Activated CD8-positive, alpha-beta T cell treated with anti-CD3 and anti-CD28 coated beads for 36 hours (primary cell): ENCODE measurements around the gene LARGE1. TPM values are rescaled to one million over a fixed set of nuclear protein-coding genes. Genes with fewer than 3 reads are reported as not detected.

Experiments
- ATAC-seq: fragments of 200-7000 bp; cut with Tn5 transposase; one replicate; pipeline ENCODE4 v1.10.0; 2021; ENCODE audit warnings: mild to moderate bottlenecking, moderate library complexity
- CTCF ChIA-PET: fragments of 350-600 bp; sonication (Branson Sonifier 250); formaldehyde crosslinking; loops from one replicate; lab custom pipeline; 2021; ENCODE audit warnings: antibody characterized with exemption; lab: Charles Lee
- POLR2A ChIA-PET: fragments of 350-600 bp; sonication (Branson Sonifier 250); formaldehyde crosslinking; loops from one replicate; lab custom pipeline; 2021; ENCODE audit warnings: antibody characterized with exemption; lab: Charles Lee
- DNase-seq: peaks from one replicate; pipeline ENCODE4 v3.0.0-alpha.2; 2020
- H3K27ac Mint-ChIP-seq: one replicate; pipeline ENCODE4 v1.8.0; 2021; ENCODE audit warnings: mild to moderate bottlenecking, mixed read lengths
- H3K27me3 Mint-ChIP-seq: one replicate; pipeline ENCODE4 v1.8.0; 2021; ENCODE audit warnings: mixed read lengths
- H3K36me3 Mint-ChIP-seq: one replicate; pipeline ENCODE4 v1.8.0; 2021; ENCODE audit warnings: low read depth, mixed read lengths
- H3K4me1 Mint-ChIP-seq: one replicate; pipeline ENCODE4 v1.8.0; 2021; ENCODE audit warnings: low read depth, mixed read lengths
- H3K4me3 Mint-ChIP-seq: one replicate; pipeline ENCODE4 v1.8.0; 2021; ENCODE audit warnings: mild to moderate bottlenecking, moderate library complexity, mixed read lengths
- H3K9me3 Mint-ChIP-seq: one replicate; pipeline ENCODE4 v1.8.0; 2021; ENCODE audit warnings: mixed read lengths
- CTCF ChIP-seq: fragments of 200-600 bp; IDR thresholded peaks from one replicate; pipeline ENCODE4 v1.8.0; 2022; ENCODE audit warnings: antibody characterized with exemption, mild to moderate bottlenecking
- intact Hi-C: fragments of 100-400 bp; cut with micrococcal nuclease; formaldehyde crosslinking; loops from one replicate; pipeline ENCODE4 v1.10.0; 2022
- microRNA-seq: library from miRNA; unstranded; fragments of <30 nt; microRNA quantifications from one replicate; pipeline ENCODE4 v1.2.0, GENCODE V29; 2022; ENCODE audit warnings: borderline microRNAs expressed, borderline replicate concordance
- total RNA-seq, 2 experiments: library from RNA; stranded (reverse); gene quantifications; one replicate each; pipeline ENCODE4 v1.2.3, GENCODE V29; 2021

Gene LARGE1
- total RNA-seq, 2 experiments from 2014 or later, result 0.31 to 0.32 TPM

- H3K9me3 Mint-ChIP-seq, result peaks cover 1% of the 10 kb centered on the region
- H3K4me1 Mint-ChIP-seq, result no peaks in the 10 kb centered on the region
- peaks cover 2% of the 10 kb centered on the region for H3K27me3 Mint-ChIP-seq
- DNase-seq, result no peak
- H3K27ac Mint-ChIP-seq, result no peak overlapping the region
- no peaks in the 10 kb centered on the region for H3K36me3 Mint-ChIP-seq
- no peak for ATAC-seq
- CTCF ChIA-PET, result no interaction called here
- no peak for TF ChIP-seq CTCF
- POLR2A ChIA-PET, result no interaction called here
- intact Hi-C loops, result no loop called here
- no peak overlapping the region for H3K4me3 Mint-ChIP-seq
These were observed 678.2 kb downstream of the LARGE1 start for GRCh38 chr22:33242078-33242477.

- ChIA-PET POLR2A (no interaction called here), CTCF (no interaction called here)
- Mint-ChIP-seq H3K27me3 (peaks cover 6% of the 10 kb centered on the region), H3K4me1 (no peaks in the 10 kb centered on the region), H3K27ac (no peak overlapping the region), H3K36me3 (no peaks in the 10 kb centered on the region), H3K9me3 (peaks cover 1% of the 10 kb centered on the region), H3K4me3 (no peak overlapping the region)
- intact Hi-C loops, result no loop called here
- DNase-seq (no peak), ATAC-seq (no peak)
- TF ChIP-seq CTCF, result no peak
These were observed 679.3 kb downstream of the LARGE1 start for GRCh38 chr22:33240888-33241475.

- no peak for DNase-seq
- TF ChIP-seq CTCF, result no peak
- POLR2A ChIA-PET, result no interaction called here
These were observed 688.2 kb downstream of the LARGE1 start for GRCh38 chr22:33232071-33232470.

GRCh38 chr22:33227791-33228190 is 692.5 kb downstream of the LARGE1 start:
- DNase-seq, result no peak
- ATAC-seq, result no peak
- no peak for TF ChIP-seq CTCF
- intact Hi-C loops, result no loop called here
- H3K27me3 Mint-ChIP-seq, result peaks cover 2% of the 10 kb centered on the region
- CTCF ChIA-PET, result no interaction called here
- peaks cover 22% of the 10 kb centered on the region for H3K9me3 Mint-ChIP-seq
- no peak overlapping the region for H3K4me3 Mint-ChIP-seq
- H3K4me1 Mint-ChIP-seq, result no peaks in the 10 kb centered on the region
- POLR2A ChIA-PET, result no interaction called here
- peaks cover 2% of the 10 kb centered on the region for H3K36me3 Mint-ChIP-seq
- H3K27ac Mint-ChIP-seq, result no peak overlapping the region

More at GRCh38 chr22:33232071-33232470, 688.2 kb downstream of the LARGE1 start:
- H3K9me3 Mint-ChIP-seq, result peaks cover 24% of the 10 kb centered on the region
- H3K27me3 Mint-ChIP-seq, result peaks cover 4% of the 10 kb centered on the region
- H3K4me1 Mint-ChIP-seq, result no peaks in the 10 kb centered on the region
- peaks cover 2% of the 10 kb centered on the region for H3K36me3 Mint-ChIP-seq
- intact Hi-C loops, result no loop called here
- CTCF ChIA-PET, result no interaction called here
- ATAC-seq, result no peak
- H3K27ac Mint-ChIP-seq, result no peak overlapping the region
- H3K4me3 Mint-ChIP-seq, result no peak overlapping the region

- intact Hi-C loops, result no loop called here
- Mint-ChIP-seq H3K9me3 (peaks cover 16% of the 10 kb centered on the region), H3K4me1 (no peaks in the 10 kb centered on the region), H3K36me3 (peaks cover 2% of the 10 kb centered on the region), H3K27me3 (peaks cover 2% of the 10 kb centered on the region), H3K4me3 (no peak overlapping the region), H3K27ac (no peak overlapping the region)
- ATAC-seq (no peak), DNase-seq (no peak)
- no peak for TF ChIP-seq CTCF
- CTCF ChIA-PET, result no interaction called here
- POLR2A ChIA-PET, result no interaction called here
These were observed 695.4 kb downstream of the LARGE1 start for GRCh38 chr22:33224841-33225240.

Small RNA genes within 50 kb of the gene (microRNA-seq; reads per million reads assigned to microRNA genes)
- gene MIR4764, result not detected
